HCT116 (cell line): ENCODE results near the gene RTN4RL2.

Experiments
- CTCF ChIP-seq, 3 experiments: fragments of 200-600 bp in 1 of 3; sonication (generic) in 1 of 3; IDR thresholded peaks in 2 of 3; conservative IDR thresholded peaks in 1 of 3; 2 replicates each; pipeline ENCODE4 v1.5.1; 2012 to 2017; ENCODE audit warnings: low read depth in 2 of 3, low read length in 2 of 3, antibody characterized with exemption in 1 of 3, borderline replicate concordance in 1 of 3, control low read depth in 1 of 3, mild to moderate bottlenecking in 1 of 3, mixed read lengths in 1 of 3, mixed run types in 1 of 3, moderate library complexity in 1 of 3; ENCODE audit not compliant: insufficient read depth in 1 of 3
- MAX ChIP-seq: IDR thresholded peaks from 2 replicates; pipeline ENCODE4 v1.6.1; 2012
- POLR2A ChIP-seq: IDR thresholded peaks from 2 replicates; pipeline ENCODE4 v1.7.0; 2011; ENCODE audit warnings: borderline replicate concordance; ENCODE audit not compliant: insufficient read depth, insufficient read length; ENCODE audit errors: extremely low read depth
- POLR2AphosphoS5 ChIP-seq: IDR thresholded peaks from 2 replicates; pipeline ENCODE4 v1.6.1; 2011; ENCODE audit warnings: mild to moderate bottlenecking, low read depth, low read length, moderate library complexity
- TCF7L2 ChIP-seq: IDR thresholded peaks from 2 replicates; pipeline ENCODE4 v1.7.0; 2011; ENCODE audit warnings: borderline replicate concordance, inconsistent platforms; ENCODE audit not compliant: insufficient read depth, insufficient read length; ENCODE audit errors: extremely low read depth

GRCh38 chr11:57444362-57445121 is 15.8 kb upstream of the RTN4RL2 start:
- TF ChIP-seq TCF7L2: no peak
- no peak for TF ChIP-seq CTCF (IDR thresholded peaks at IDR 0.05 in 2 of 3, conservative IDR thresholded peaks at IDR 0.05 in 1 of 3; ENCODE audit: borderline replicate concordance in 1 of 3, insufficient read depth in 1 of 3, low read depth in 2 of 3, low read length in 2 of 3)
- no peak for TF ChIP-seq MAX
- no peak for TF ChIP-seq POLR2A
- no peak for TF ChIP-seq POLR2AphosphoS5
